HFFc6 (cell line): ENCODE data around the gene CARD19. TPM values are rescaled to one million over a fixed set of nuclear protein-coding genes. Genes with fewer than 3 reads are reported as not detected.
A peak's percentile ranks its signal among the peaks of the same experiment; 100 is the strongest.
"Not testable (repeated sequence)": the region's sequence is repeated elsewhere in the genome, so short reads cannot be mapped to it uniquely, and the experiment has no call there.

Experiments used
- DNase-seq: peaks from one replicate; pipeline ENCODE4 v3.0.0-alpha.2; 2018
- H3K27ac Mint-ChIP-seq: 2 replicates; pipeline ENCODE4 v1.8.0; 2020; ENCODE audit warnings: mild to moderate bottlenecking, mixed read lengths
- H3K27me3 Mint-ChIP-seq: 2 replicates; pipeline ENCODE4 v1.8.0; 2021; ENCODE audit warnings: mild to moderate bottlenecking, moderate library complexity, mixed read lengths; ENCODE audit not compliant: insufficient read depth
- H3K36me3 Mint-ChIP-seq: 2 replicates; pipeline ENCODE4 v1.8.0; 2021; ENCODE audit warnings: low read depth, mixed read lengths
- H3K4me1 Mint-ChIP-seq: 2 replicates; pipeline ENCODE4 v1.8.0; 2020; ENCODE audit warnings: low read depth, mixed read lengths
- H3K4me3 Mint-ChIP-seq: 2 replicates; pipeline ENCODE4 v1.8.0; 2020; ENCODE audit warnings: mild to moderate bottlenecking, moderate library complexity, mixed read lengths
- H3K9me3 Mint-ChIP-seq: 2 replicates; pipeline ENCODE4 v1.8.0; 2020; ENCODE audit warnings: mild to moderate bottlenecking, mixed read lengths
- total RNA-seq, 6 experiments: library from RNA; stranded (reverse); fragmentation: NEBNext Ultra II Directional; extraction: Animal tissue kit (Norgen Biotek cat#: 25700); gene quantifications; 2 replicates in 1 of 6; 3 replicates in 5 of 6; pipeline ENCODE4 v1.2.3, GENCODE V29; 2021
- TF ChIP-seq, protein P1 (sequence below): fragments of 200-600 bp; sonication (generic); IDR thresholded peaks from 2 replicates; pipeline ENCODE4 v1.5.0; 2021; ENCODE audit warnings: antibody characterized with exemption, mild to moderate bottlenecking

Gene CARD19
- total RNA-seq, 6 experiments from 2014 or later, result 35.3 to 40.6 (median 37.9) TPM

DNA sequence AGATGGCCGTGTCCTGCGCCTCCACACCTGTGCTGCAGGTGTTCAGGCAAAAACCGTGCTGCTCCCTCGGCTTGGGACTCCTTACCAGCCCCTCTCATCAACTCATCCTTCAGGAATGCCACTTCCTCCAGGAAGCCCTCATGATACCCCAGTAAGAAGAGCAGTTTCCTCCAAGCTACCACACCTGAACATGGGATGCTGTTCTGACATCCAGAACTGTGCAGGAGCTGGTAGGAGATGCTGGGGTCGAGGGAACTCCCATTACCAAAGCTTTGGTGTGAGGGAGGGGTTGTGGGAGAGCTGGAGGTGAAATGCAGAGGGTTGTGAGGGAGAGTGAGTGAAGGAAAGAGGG lies 18.9 kb downstream of the CARD19 start:
- TF ChIP-seq, protein P1, sequence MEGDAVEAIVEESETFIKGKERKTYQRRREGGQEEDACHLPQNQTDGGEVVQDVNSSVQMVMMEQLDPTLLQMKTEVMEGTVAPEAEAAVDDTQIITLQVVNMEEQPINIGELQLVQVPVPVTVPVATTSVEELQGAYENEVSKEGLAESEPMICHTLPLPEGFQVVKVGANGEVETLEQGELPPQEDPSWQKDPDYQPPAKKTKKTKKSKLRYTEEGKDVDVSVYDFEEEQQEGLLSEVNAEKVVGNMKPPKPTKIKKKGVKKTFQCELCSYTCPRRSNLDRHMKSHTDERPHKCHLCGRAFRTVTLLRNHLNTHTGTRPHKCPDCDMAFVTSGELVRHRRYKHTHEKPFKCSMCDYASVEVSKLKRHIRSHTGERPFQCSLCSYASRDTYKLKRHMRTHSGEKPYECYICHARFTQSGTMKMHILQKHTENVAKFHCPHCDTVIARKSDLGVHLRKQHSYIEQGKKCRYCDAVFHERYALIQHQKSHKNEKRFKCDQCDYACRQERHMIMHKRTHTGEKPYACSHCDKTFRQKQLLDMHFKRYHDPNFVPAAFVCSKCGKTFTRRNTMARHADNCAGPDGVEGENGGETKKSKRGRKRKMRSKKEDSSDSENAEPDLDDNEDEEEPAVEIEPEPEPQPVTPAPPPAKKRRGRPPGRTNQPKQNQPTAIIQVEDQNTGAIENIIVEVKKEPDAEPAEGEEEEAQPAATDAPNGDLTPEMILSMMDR, result no peak
- DNase-seq, result no peak
- Mint-ChIP-seq H3K27me3 (no peaks in the 10 kb centered on the region; the same call in 1 of the 2 replicates), H3K9me3 (no peaks in the 10 kb centered on the region), H3K27ac (peak overlapping the region; percentile 34), H3K4me3 (no peak overlapping the region), H3K4me1 (peaks cover 9% of the 10 kb centered on the region), H3K36me3 (peaks cover 3% of the 10 kb centered on the region; the same call in 1 of the 2 replicates)

DNA sequence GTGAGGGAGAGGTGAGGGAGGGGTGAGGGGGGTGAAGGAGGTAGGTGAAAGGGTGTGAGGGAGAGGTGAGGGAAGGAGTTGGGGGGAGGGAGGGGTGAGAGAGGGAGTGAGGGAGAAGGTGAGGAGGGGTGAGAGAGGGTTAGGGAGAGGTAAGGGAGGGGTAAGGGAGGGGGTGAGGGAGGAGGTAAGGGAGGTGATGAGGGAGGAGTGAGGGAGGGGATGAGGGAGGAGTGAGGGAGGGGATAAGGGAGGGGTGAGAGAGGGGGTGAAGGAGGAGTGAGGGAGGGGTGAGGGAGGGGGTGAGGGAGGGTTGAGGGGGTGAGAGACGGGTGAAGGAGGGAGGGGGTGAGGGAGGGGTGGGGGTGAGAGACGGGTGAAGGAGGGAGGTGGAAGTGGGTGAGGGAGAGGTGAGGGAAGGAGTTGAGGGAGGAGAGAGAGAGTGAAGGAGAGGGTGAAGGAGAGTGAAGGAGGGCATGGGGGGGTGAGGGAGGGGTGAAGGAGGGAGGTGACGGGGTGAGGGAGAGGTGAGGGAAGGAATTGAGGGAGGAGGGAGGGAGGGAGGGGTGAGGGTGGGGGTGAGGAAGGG lies 19.6 kb downstream of the CARD19 start:
- H3K36me3 Mint-ChIP-seq, result peaks cover 3% of the 10 kb centered on the region; the same call in 1 of the 2 replicates
- no peaks in the 10 kb centered on the region; the same call in 1 of the 2 replicates for H3K27me3 Mint-ChIP-seq
- no peak for DNase-seq
- peak overlapping the region; percentile 72; the same call in 1 of the 2 replicates for H3K27ac Mint-ChIP-seq
- TF ChIP-seq, protein P1, result no peak
- no peaks in the 10 kb centered on the region for H3K9me3 Mint-ChIP-seq
- H3K4me3 Mint-ChIP-seq, result no peak overlapping the region
- H3K4me1 Mint-ChIP-seq, result peaks cover 14% of the 10 kb centered on the region

DNA sequence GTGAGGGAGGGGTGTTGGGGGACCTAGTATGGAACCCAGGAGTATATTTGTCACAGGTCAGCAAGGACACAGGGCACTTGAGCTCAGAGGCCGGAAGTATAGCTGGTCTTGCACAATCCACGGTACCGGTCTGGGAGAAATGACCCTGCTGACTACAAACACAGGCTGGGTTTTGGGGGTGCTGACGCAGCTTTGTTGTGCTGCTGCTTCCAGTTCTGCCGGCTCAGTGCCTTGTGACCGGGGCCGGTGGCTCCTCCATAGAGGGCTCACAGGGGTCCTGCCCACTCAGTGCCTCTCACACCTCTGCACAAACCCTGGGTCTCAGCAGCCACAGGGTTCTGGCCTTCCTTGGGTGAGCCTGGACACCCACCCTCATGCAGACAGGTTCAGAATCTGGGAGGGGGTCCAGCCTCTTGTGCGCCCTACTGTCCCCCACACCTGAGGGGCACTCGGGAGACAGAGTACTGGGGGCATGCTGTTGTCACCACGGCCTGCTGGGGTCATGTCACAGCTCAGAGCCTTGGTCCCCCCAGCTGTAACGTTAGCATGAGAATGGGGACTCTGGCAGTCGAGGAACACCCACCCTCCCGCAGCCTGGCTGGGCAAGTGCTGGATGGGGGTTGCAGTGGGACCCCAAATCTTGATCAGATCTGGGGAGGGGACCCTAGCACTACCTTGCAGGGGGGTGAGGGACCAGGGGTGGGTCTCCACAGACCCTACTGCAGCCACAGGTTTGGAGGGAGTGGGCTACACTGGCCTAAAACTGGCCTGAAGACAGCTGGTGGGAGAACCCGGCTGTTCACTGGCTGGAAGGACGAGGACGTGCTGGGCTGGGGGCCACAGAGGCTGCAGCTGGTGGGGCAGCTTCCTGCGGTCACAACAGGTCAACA lies 20.3 kb downstream of the CARD19 start:
- peak; percentile 65 for DNase-seq
- TF ChIP-seq, protein P1, result no peak
- Mint-ChIP-seq H3K4me3 (no peak overlapping the region), H3K4me1 (peaks cover 14% of the 10 kb centered on the region), H3K27me3 (no peaks in the 10 kb centered on the region; the same call in 1 of the 2 replicates), H3K36me3 (no peaks in the 10 kb centered on the region), H3K27ac (peak overlapping the region; percentile 72), H3K9me3 (no peaks in the 10 kb centered on the region)

DNA sequence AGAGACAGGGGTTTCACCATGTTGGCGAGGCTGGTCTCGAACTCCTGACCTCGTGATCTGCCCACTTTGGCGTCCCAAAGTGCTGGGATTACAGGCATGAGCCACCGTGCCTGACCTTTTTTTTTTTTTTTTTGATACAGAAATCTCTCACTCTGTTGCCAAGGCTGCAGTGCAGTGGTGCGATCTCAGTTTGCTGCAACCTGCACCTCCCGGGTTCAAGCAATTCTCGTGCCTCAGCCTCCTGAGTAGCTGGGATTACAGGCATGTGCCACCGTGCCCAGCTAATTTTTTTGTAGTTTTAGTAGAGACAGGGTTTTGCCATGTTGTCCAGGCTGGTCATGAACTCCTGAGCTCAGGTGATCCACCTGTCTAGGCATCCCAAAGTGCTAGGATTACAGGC lies 21.5 kb downstream of the CARD19 start:
- H3K9me3 Mint-ChIP-seq, DNase-seq, H3K27me3 Mint-ChIP-seq, H3K36me3 Mint-ChIP-seq, H3K27ac Mint-ChIP-seq, H3K4me3 Mint-ChIP-seq: not testable (repeated sequence)
- peaks cover 14% of the 10 kb centered on the region for H3K4me1 Mint-ChIP-seq

DNA sequence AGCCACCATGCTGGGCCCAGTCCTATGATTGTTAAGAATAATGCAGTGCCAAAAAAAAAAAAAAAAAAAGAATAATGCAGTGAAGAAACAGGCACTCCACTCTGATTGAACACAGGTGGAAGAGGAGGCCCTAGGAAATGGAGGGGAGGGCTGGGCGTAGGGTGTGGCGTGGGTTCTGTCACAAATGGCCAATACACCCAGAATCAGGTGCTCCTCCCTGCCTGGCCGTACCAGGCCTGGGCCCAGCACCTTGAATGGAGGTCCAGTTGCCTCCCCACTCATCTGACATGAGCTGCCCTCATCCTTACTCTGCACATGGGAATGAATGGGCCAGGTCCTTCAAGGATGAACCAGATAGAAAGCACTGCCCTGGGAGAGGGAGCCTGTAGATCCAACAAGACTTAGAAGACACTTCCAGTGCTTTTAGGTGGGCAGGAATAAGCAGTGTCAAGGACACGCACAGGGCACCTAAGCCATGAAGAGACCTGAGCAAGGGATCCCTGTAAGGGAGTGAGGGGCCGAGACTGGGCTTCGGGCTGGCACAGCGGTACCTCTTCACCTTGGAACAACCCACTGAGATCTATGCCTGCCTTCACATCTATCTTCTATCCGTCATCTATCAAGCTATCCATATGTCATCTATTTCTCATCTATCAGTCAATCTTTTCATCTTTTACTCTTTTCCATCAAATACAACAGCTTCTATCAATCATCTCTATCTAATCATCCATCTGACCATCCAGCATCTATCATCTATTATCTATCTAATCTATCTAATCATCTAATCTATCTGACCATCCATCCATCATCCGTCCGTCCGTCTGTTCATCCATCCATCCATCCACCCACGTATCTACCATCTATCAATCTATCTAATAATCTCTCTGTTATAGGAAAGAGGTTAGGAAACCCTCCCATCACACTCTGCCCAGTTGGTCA lies 22.2 kb downstream of the CARD19 start:
- peak overlapping the region; percentile 1; the same call in 1 of the 2 replicates for H3K27ac Mint-ChIP-seq
- H3K27me3 Mint-ChIP-seq, result no peaks in the 10 kb centered on the region; the same call in 1 of the 2 replicates
- H3K4me3 Mint-ChIP-seq, result no peak overlapping the region
- DNase-seq, result no peak
- no peaks in the 10 kb centered on the region for H3K36me3 Mint-ChIP-seq
- TF ChIP-seq, protein P1, result no peak
- no peaks in the 10 kb centered on the region for H3K9me3 Mint-ChIP-seq
- peaks cover 14% of the 10 kb centered on the region for H3K4me1 Mint-ChIP-seq
